OCI-LY3 (cell line): ENCODE data around the gene ZNF200.

Experiments
- H2AFZ ChIP-seq: fragments of 200-600, 300-600 bp; shearing (Covaris generic); 2 replicates; pipeline ENCODE4 v1.6.0; 2014; ENCODE audit warnings: antibody characterized with exemption, low read depth, low read length
- H3K27ac ChIP-seq: fragments of 200-600, 300-600 bp; sonication (generic); 2 replicates; pipeline ENCODE4 v1.5.1; 2014; ENCODE audit warnings: mild to moderate bottlenecking, low read length, moderate library complexity, mixed read lengths
- H3K27me3 ChIP-seq: fragments of 200-600, 300-600 bp; sonication (generic); 2 replicates; pipeline ENCODE4 v1.6.1; 2014; ENCODE audit warnings: low read depth, low read length, mixed read lengths
- H3K36me3 ChIP-seq: fragments of 200-600, 300-600 bp; sonication (generic); replicated peaks from 2 replicates; pipeline ENCODE3; 2014; ENCODE audit warnings: low read depth, low read length, mixed read lengths
- H3K4me1 ChIP-seq: fragments of 300-600, 200-600 bp; sonication (generic); 2 replicates; pipeline ENCODE4 v1.6.1; 2014; ENCODE audit warnings: low read length, mixed read lengths
- H3K4me2 ChIP-seq: fragments of 200-600, 300-600 bp; sonication (generic); 2 replicates; pipeline ENCODE4 v1.6.1; 2014; ENCODE audit warnings: low read length, mixed read lengths
- H3K4me3 ChIP-seq: fragments of 300-600, 200-600 bp; sonication (generic); 2 replicates; pipeline ENCODE4 v1.5.1; 2014; ENCODE audit warnings: antibody characterized with exemption, mild to moderate bottlenecking, low read length, moderate library complexity
- H3K79me2 ChIP-seq: fragments of 300-600, 200-600 bp; shearing (Covaris generic); 2 replicates; pipeline ENCODE4 v1.6.1; 2014; ENCODE audit warnings: mild to moderate bottlenecking, low read length, mixed read lengths
- H3K9ac ChIP-seq: fragments of 300-600, 200-600 bp; shearing (Covaris generic); 2 replicates; pipeline ENCODE4 v1.6.0; 2014; ENCODE audit warnings: mild to moderate bottlenecking, low read length, moderate library complexity
- H3K9me3 ChIP-seq: fragments of 200-600, 300-600 bp; shearing (Covaris generic); 2 replicates; pipeline ENCODE4 v1.6.1; 2014; ENCODE audit warnings: low read length, mixed read lengths; ENCODE audit not compliant: insufficient read depth
- H4K20me1 ChIP-seq: fragments of 200-600, 300-600 bp; sonication (generic); 2 replicates; pipeline ENCODE4 v1.6.1; 2016; ENCODE audit warnings: low read length, mixed read lengths; ENCODE audit not compliant: insufficient read depth
- EZH2phosphoT487 ChIP-seq: fragments of 200-600 bp; shearing (Covaris generic); IDR thresholded peaks from 2 replicates; pipeline ENCODE4 v1.6.1; 2018; ENCODE audit warnings: antibody characterized with exemption, mixed run types, low read depth
- TF ChIP-seq, protein P1 (sequence below): fragments of 200-600, 300-600 bp; sonication (generic); IDR thresholded peaks from 2 replicates; pipeline ENCODE4 v1.5.1; 2014; ENCODE audit warnings: antibody characterized with exemption, low read length, low read depth

The ZNF200 gene

GRCh38 chr16:3195975-3196374 lies 39.0 kb downstream of the ZNF200 start:
- H3K4me2 ChIP-seq = no peak overlapping the region
- TF ChIP-seq EZH2phosphoT487 = no peak
- TF ChIP-seq, protein P1, sequence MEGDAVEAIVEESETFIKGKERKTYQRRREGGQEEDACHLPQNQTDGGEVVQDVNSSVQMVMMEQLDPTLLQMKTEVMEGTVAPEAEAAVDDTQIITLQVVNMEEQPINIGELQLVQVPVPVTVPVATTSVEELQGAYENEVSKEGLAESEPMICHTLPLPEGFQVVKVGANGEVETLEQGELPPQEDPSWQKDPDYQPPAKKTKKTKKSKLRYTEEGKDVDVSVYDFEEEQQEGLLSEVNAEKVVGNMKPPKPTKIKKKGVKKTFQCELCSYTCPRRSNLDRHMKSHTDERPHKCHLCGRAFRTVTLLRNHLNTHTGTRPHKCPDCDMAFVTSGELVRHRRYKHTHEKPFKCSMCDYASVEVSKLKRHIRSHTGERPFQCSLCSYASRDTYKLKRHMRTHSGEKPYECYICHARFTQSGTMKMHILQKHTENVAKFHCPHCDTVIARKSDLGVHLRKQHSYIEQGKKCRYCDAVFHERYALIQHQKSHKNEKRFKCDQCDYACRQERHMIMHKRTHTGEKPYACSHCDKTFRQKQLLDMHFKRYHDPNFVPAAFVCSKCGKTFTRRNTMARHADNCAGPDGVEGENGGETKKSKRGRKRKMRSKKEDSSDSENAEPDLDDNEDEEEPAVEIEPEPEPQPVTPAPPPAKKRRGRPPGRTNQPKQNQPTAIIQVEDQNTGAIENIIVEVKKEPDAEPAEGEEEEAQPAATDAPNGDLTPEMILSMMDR = no peak
- H3K79me2 ChIP-seq = no peaks in the 10 kb centered on the region

DNA sequence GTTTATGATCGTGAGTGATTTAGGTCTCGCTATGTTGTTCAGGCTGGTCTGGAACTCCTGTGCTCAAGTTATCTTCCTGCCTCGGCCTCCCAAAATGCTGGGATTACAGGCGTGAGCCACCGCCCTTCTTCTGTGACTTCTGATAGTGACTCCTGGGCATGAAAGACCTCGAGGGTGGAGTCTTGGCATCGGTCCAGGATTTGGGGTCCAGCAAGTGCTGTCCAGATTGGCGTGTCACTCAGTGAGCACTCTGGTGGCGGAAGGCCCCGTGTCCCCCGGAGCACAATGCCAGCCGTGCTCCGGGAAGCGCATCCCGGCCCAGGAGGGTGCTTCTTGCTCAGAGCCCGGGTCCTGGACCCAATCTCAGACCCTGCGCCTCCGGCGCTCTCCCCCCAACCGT lies 40.2 kb downstream of the ZNF200 start:
- Histone ChIP-seq H3K27me3 (no peaks in the 10 kb centered on the region), H3K4me2 (no peak overlapping the region), H3K27ac (no peak overlapping the region), H3K79me2 (no peaks in the 10 kb centered on the region), H3K9ac (no peak overlapping the region), H3K4me3 (no peak overlapping the region), H3K9me3 (no peaks in the 10 kb centered on the region), H3K36me3 (no peaks in the 10 kb centered on the region), H2AFZ (no peak overlapping the region), H4K20me1 (no peaks in the 10 kb centered on the region), H3K4me1 (peaks cover 4% of the 10 kb centered on the region; the same call in 1 of the 2 replicates)
- no peak for TF ChIP-seq EZH2phosphoT487
- TF ChIP-seq, protein P1 = no peak

More at GRCh38 chr16:3195975-3196374, 39.0 kb downstream of the ZNF200 start:
- Histone ChIP-seq H3K27ac (no peak overlapping the region), H3K9me3 (no peaks in the 10 kb centered on the region), H4K20me1 (no peaks in the 10 kb centered on the region), H3K27me3 (no peaks in the 10 kb centered on the region), H3K9ac (no peak overlapping the region), H3K4me1 (no peaks in the 10 kb centered on the region), H3K4me3 (no peak overlapping the region), H2AFZ (no peak overlapping the region), H3K36me3 (no peaks in the 10 kb centered on the region)

GRCh38 chr16:3193221-3194212 lies 41.4 kb downstream of the ZNF200 start:
- no peaks in the 10 kb centered on the region for H3K27me3 ChIP-seq
- H2AFZ ChIP-seq = no peak overlapping the region
- TF ChIP-seq, protein P1 = no peak
- no peak for TF ChIP-seq EZH2phosphoT487
- H3K27ac ChIP-seq = no peak overlapping the region
- H3K9ac ChIP-seq = no peak overlapping the region
- H3K4me2 ChIP-seq = no peak overlapping the region
- H3K79me2 ChIP-seq = no peaks in the 10 kb centered on the region
- H3K4me3 ChIP-seq = no peak overlapping the region
- H4K20me1 ChIP-seq = no peaks in the 10 kb centered on the region
- H3K9me3 ChIP-seq = no peaks in the 10 kb centered on the region
- H3K36me3 ChIP-seq = no peaks in the 10 kb centered on the region
- H3K4me1 ChIP-seq = peaks cover 7% of the 10 kb centered on the region; the same call in 1 of the 2 replicates

DNA sequence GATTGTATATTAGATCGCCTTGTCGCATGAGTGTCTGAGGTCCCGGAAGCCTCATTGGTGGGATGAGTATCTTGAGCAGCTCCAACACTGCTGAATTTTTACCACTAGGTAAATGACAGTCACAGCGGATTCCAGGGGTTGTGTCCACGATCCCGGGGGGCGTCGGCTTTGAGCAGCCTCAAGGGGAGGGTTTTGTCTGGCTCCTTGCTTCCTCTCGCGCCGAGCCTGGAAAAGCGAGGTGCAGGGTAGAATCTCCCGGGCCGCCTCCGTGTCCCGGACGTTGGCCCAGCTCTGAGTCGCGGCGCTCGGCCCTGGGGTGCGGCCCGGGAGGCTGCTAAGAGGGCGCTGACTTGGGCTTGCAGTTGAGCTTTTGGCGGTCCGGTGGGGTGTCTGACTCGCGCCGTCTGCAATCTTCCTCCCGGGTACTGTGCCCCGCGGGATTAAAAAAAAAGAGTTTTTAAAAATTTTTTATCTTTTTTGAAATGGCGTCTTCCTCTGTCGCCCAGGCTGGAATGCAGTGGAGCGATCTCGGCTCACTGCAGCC lies 42.4 kb downstream of the ZNF200 start:
- H4K20me1 ChIP-seq = no peaks in the 10 kb centered on the region
- no peak overlapping the region for H3K9ac ChIP-seq
- no peak overlapping the region for H3K4me2 ChIP-seq
- peaks cover 10% of the 10 kb centered on the region; the same call in 1 of the 2 replicates for H3K4me1 ChIP-seq
- H3K27me3 ChIP-seq = no peaks in the 10 kb centered on the region
- H3K79me2 ChIP-seq = no peaks in the 10 kb centered on the region
- H2AFZ ChIP-seq = no peak overlapping the region
- no peaks in the 10 kb centered on the region for H3K36me3 ChIP-seq
- H3K9me3 ChIP-seq = no peaks in the 10 kb centered on the region
- TF ChIP-seq EZH2phosphoT487 = no peak
- TF ChIP-seq, protein P1 = no peak
- H3K27ac ChIP-seq = no peak overlapping the region
- no peak overlapping the region for H3K4me3 ChIP-seq
